ENCODE measurements around the gene SEC61G.

GRCh38 chr7:54782829-54783228 is 23.8 kb upstream of the SEC61G start:
- TF ChIP-seq CTCF (IDR thresholded peaks at IDR 0.05) (no peak), POLR2A (IDR thresholded peaks at IDR 0.05) (no peak)

Data from adrenal gland (tissue), 5 donors.